Stimulated activated CD8-positive, alpha-beta memory T cell treated with anti-CD3 and anti-CD28 coated beads, Interleukin-12 subunit alpha, Interleukin-12 subunit beta, amount 100 ng/mL, for 1 hour (primary cell): ENCODE measurements around the gene SLC12A4.
"Not testable (repeated sequence)": the region's sequence is repeated elsewhere in the genome, so short reads cannot be mapped to it uniquely, and the experiment has no call there.

Experiments
- DNase-seq: peaks from one replicate; pipeline ENCODE4 v3.0.0-alpha.2; 2020; ENCODE audit warnings: low read depth

The SLC12A4 gene

DNA sequence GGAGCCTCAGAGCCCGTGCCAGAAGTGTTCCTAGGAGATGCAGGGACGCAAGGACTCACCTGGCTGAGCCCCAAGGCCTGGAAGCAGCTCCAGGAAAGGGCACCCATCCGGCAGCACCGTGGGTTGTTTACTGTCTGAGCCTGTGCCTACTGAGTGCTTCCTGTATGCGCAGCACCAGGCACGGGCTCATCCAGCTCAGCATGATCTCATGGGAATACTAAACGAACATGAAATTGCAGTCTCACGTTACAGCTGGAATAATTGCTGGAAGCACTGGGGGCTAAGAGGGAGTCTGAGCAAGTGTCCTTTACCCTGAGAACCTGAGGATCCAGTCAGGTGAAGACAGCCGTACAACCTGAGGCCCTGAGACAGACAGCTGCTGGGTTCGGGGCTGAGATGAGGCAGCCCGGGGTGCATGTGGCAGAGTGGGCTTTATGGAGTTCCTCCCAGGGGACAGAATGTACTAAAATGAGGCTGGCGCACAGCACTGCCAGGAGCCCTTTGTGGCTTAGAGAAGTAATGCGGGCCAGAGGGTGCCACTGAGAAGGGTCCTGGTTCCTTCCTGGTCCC is 42.2 kb downstream of the SLC12A4 start:
- DNase-seq: no peak

DNA sequence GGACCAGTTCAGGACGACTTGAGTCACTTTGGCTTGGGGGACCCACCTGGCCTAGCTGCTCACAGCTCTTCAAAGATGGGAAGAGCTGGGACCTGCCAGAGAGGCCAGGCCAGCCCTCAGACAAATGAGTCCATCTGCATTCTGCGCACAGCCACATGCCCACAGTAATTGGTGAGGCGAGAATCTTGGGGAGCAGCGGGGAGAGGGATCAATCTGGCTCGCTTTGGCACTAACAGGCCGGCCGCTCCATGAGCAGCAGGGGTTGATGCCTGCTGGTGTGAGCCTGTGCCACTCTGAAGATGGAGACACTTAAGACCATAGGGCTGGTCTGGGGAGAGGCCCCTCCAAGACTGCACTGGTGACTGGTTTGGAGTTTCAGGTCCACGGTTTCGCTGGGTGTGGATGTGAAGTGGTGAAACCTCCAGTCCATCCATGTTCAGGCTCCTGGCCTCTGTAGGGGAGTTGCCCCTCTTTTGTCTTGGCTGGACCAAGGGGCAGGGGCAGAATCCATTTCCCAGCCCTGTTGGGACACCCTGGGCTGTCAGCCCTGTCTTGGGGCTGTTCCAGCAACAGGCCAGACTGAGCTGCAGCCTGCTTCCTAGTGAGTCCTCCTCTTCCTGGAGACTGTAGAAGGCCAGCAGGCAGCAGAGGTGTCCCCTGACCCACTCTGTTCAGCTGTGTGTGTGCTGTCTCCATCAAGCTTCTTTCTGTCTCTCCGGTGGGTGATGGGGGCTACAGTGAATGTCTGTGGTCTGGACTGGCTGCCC is 44.1 kb downstream of the SLC12A4 start:
- no peak for DNase-seq

DNA sequence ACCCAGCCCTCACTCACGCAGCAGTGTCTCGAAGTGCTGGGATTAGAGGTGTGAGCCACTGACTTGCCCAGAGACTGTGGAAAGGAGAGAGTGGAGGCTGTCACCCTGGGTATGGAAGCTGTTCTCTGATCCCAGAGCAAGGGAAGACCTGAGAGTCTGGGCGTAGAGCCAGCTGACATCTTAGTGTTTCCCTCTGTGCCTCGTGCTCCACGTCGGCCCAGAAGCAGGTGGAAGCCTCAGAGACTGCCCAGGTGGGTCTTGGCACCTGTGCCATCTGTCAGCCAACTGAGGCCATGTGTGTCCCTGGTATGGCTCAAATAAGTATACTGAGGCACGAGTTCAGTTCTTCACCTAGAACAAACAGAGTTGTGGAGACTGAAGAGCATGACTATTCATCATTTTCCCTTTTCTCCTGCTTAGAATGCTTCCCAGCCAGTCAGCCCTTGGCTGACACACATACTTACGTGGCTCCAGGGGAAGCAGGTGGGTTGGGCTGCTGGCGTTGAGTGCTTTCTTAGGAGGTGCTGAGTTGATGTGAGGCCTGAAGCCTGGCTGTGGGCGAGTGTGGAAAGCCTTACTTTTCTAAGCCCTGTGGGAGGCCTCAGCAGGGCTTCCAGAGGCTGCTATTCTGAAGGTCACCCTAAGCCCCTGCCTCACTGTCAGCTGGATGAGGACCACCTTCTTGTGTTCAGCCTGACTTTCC is 44.9 kb downstream of the SLC12A4 start:
- DNase-seq: no peak

DNA sequence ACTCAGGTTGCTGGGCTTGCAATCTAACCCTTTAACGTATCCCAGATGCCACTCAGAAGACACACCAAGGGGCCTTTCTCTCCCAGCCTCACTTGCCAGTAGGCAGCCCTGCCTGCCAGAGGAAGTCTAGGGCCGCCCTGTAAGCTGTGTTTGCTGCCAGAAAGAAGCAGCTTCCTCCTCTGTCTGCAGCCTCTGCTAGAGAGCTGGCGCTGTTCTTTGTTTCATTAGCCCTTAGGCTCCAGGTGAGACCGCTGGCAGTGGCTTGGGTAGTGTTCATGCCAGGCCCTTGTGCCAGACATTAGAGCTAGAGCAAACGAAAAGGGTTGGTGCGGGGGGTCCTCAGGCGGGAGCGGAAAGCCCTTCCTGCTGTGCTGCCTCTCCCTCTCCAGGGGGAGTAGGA is 45.7 kb downstream of the SLC12A4 start:
- DNase-seq: no peak

DNA sequence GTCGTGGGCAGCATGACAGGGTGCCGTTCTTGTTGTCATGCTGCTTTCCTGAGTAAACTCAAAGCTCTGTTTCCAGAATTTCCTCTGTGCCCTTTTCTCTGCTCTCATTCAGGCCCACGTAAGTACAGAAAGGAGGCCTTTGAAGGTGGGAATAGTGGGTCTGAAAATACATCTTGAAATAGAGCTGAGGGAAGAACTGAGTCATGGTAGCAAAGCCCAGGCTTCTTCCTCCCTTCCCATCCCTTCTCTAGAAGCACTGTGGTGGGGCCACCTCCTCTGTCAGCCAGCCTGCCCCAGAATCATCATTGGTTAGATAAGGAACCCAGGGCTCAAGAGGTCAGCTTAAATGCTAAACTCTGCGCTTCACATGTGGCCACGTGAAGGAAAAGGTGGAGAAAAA is 46.2 kb downstream of the SLC12A4 start:
- DNase-seq: no peak

DNA sequence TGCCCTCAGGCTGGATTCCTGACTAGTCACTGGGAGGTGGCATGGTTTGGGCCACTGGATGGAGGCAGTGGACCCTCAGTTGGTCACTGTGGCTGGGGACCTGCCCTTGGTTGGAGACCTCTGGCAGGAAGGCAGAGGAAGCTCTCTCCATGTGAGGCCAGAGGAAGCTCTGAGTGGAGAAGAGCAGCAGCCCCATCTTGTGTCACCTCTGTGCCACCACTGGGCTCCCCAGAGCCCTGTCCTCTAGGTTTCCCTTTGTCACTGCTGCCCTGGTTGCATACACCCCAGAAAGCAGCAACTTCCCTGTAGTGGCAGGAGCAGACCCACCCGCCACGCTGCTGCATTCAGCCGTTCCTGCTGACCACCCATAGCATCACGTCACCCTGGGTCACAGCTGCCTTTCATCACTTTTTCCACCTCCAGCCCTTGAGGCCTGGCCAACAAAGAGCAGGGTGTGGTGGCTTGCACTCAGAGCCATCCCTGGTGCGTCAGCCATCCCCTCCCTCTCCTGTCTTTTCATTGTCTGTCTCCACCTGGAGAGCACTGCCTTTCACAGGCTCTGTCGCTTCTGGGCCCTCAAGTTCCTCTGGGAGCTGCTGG is 48.7 kb downstream of the SLC12A4 start:
- DNase-seq: no peak

DNA sequence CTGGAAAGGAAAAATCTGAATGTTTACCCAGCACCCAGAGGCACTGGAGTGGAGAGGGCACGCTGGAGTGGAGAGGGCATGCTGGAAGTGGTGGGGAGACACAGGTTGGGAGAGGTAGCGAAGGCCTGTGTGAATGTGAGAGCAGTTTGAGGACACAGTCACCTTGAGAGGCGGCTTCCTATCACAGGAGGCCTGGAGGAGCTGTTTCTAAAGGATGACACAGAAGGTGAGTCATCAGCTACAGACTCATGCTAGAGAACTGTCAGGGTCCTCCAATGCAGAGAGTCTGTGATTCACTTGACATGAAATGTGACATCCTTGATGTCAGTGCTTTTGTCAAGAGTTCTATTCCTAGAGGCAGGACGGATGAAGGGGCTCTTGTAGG is 50.6 kb downstream of the SLC12A4 start:
- DNase-seq: peak; percentile 25

DNA sequence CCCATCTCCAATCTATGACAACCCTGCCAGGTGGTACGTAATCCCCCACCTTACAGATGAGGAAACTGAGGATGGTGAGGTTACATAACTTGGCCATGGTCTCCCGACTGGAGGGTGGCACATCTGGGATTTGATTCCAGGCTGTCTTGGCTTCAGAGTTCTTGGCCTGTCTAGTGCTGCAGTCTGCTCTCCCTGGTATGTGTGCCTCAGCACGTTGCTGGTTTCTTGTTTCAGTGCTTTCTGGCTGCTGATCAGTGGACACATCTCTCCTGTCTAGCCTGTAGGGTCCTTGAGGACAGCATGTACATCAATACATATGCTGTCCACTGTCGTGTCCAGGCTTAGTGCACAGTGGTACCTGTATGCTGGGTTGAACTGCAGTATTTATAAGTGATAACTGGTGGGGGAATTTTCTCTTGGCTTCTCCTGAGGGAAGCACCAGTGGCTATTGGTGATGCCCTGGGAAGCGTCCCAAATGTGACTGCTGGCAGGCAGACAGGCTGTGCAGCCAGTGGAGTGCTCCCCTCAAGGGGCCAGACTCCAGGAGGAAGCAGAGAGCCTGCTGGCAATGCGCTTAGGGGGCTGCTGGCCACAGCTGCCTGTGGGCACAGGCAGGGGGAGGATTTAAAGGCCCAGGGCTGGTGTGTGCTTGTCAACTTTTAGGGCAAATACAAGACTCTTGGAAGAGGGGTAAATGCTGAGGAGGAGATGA is 51.1 kb downstream of the SLC12A4 start:
- DNase-seq: no peak

DNA sequence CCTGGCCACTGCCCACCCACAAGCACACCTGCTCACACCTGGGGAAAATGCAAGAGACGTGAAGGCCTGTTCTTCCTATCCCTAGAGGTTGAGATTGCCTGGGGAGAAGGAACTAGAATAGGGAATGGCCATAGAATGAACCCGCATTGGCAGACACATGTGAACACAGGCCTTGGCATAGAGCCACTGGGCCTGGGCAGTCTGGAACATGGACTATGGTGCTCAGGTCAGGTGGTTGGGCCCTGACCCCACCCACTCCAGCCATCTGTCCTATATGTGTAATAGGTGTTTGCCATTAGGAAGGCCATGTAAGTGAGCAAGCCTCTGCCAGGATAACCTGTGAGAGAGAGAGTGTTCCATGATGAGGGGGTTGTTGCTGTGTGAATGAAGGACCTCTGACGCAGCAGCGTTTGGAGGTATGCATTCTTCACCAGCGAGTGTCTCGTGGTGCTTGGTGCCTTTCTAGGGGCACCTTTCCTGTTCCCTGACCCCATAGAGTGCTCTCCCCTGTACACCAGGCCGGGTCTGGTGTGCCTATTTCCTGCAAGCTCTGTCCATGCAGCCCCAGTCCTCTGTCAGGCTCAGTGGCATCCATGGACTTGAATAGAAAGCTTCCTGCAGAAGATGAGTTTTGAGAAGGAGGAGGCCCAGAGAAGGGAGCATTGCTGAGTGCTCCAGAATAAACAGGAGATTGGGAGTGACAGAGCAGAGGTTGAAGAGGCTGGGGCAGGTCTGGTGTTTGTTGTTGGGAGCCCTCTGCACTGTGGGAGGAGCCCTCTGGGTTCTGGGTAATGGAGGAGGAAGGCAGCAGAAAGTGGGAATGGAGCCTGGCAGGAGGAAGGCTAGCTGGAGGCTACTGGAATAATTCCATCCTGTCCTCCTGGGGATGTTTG is 52.4 kb downstream of the SLC12A4 start:
- no peak for DNase-seq

DNA sequence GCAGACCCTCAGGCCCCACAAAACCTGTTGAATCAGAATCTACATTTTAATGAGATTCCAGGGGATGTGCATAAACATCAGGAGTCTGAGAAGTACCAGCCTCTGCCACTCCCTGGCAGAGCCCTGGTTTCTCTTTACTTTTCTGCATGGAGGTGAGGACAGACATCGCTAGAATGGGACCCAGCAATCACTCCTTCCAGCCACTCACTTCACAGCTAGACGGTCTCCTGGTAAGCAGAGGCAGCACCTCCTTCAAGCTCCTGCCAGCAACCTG is 53.0 kb downstream of the SLC12A4 start:
- not testable (repeated sequence) for DNase-seq

DNA sequence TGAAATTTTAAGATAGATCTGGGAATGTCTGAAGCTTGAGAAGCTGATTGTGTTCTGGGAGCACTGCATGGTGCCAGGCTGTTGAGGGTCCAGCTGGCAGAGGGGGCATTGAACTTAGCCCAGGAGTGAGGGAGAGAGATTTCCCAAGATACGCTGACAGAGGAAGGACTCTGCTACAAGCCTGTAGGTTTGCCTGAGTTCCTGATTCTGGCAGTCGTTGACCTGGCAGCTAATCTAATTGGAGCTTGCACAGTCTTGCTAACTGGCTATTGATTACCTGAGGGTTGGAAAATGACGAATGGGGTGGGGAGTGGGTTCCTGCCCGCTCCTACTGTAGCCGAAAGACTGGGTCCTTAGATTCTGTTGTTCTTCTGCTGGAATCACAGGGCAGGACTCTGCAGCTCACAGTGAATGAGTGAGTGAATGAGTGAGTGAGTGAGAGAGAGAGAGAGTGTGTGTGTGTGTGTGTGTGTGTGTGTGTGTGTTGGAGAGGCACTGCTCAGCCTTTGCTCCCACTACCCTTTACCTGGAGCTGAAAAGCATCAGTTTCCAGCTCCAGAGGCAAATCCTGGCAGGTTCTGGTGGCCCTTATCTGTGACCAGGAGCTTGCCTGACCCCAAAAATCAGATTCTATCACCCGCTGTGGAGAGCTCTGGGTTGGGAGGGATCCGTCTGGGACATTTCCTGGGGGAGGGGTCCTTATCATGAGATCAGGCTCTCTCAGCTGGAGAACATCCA is 53.5 kb downstream of the SLC12A4 start:
- DNase-seq: no peak

DNA sequence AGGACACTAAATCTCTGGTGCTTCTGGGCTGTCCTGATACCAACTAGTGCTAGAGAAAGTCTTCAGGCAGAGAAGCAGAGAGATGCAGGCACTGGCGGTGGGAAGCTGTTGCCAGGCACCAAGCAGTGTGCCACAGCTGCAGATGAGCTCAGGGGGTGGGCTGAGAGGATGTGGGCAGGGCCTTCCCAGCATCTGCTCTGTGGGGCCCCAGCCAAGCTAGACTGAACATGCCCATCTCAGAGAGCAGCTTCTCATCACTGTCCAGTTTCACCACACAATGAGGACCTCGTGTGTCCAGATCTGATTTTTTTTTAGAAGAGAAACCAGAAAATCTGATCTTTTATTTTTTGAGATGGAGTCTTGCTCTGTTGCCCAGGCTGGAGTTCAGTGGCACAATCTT is 58.3 kb downstream of the SLC12A4 start:
- DNase-seq: no peak

DNA sequence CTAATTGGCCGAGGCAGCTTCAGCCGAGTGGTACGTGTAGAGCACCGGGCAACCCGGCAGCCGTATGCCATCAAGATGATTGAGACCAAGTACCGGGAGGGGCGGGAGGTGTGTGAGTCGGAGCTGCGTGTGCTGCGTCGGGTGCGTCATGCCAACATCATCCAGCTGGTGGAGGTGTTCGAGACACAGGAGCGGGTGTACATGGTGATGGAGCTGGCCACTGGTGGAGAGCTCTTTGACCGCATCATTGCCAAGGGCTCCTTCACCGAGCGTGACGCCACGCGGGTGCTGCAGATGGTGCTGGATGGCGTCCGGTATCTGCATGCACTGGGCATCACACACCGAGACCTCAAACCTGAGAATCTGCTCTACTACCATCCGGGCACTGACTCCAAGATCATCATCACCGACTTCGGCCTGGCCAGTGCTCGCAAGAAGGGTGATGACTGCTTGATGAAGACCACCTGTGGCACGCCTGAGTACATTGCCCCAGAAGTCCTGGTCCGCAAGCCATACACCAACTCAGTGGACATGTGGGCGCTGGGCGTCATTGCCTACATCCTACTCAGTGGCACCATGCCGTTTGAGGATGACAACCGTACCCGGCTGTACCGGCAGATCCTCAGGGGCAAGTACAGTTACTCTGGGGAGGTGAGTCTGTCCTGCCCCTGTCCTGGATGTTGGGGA is 59.2 kb downstream of the SLC12A4 start:
- no peak for DNase-seq

DNA sequence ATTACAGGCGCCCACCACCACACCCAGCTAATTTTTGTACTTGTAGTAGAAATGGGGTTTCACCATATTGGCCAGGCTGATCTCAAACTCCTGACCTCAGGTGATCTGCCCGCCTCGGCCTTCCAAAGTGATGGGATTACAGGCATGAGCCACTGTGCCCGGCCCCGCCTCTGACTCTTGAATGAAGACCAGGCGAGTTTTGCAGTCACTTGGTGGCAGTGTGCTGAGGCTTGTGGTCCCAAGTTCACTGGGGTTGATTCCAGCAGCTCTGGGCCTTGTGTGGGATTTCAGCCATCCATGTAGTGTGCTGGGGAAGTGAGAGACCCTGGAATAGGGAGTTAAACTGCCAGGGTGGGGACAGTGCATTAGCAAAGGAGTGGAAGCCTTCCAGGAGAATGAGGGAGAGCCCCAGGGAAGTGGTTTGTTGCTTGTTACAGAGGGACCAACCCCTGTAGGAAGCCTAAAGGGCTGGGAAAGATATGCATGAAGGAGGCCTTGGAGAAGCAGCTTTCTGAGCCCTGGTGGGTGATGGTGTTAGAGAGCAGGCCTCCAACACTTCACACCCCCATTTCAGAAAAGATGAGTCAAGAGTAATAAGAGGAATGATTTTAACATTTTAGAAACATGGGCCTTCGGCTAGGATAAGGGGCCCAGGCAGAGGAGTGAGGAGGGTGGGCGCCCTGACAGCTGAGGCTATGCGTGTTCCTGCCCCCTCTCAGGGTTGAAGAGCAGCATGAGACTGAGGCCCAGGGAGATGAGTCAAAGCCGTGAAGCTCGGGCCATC is 60.8 kb downstream of the SLC12A4 start:
- DNase-seq: no peak

DNA sequence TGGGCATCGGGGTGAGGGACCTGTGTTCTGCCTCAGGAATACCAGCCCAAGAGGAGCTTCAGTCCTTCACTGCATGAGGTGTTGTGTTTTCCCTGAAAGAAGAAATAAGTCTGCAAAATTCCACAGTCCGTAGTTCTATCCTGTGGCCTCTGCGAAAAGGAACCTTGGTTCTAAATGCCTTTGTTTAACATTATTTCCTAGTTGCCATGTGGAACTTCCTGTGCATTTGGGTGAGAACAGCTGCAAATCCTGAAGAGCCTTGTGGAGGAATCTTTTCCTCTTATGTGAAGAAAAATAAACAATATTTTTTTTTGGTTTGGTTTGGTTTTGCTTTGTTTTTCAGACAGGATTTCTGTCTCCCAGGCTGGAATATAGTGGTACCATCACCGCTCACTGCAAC is 65.6 kb downstream of the SLC12A4 start:
- no peak for DNase-seq

DNA sequence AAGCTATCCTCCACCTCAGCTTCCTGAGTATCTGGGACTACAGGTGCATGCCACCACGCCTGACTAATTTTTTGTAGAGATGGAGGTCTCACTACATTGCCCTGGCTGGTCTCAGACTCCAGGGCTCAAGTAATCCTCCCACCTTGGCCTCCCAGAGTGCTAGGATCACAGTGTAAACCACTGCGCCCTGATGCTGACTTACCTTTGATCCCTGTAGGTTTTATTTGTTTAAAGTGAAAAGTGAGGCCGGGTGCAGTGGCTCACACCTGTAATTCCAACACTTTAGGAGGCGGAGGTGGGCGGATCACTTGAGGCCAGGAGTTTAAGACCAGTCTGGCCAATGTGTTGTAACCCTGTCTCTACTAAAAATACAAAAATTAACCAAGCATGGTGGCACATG is 66.7 kb downstream of the SLC12A4 start:
- no peak for DNase-seq

DNA sequence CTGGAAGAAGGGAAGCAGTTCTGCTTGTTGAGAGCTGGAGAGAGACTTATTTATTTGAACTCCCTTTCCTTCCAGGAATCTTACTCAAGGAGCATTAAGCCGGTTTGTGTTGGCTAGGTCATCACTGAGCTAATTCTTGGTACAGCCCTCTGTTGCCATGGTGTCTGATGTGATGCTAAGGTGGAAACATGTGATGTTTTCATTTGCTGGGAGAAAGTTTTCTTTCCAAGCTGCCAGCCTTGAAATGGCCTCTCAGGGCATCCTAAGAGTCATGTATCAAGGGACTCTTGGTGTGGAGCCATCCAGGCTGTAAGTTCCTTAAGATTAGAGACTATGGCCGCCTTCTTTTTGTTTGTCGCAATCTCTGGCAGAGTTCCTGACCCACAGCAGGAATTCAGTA is 71.2 kb downstream of the SLC12A4 start:
- DNase-seq: no peak

DNA sequence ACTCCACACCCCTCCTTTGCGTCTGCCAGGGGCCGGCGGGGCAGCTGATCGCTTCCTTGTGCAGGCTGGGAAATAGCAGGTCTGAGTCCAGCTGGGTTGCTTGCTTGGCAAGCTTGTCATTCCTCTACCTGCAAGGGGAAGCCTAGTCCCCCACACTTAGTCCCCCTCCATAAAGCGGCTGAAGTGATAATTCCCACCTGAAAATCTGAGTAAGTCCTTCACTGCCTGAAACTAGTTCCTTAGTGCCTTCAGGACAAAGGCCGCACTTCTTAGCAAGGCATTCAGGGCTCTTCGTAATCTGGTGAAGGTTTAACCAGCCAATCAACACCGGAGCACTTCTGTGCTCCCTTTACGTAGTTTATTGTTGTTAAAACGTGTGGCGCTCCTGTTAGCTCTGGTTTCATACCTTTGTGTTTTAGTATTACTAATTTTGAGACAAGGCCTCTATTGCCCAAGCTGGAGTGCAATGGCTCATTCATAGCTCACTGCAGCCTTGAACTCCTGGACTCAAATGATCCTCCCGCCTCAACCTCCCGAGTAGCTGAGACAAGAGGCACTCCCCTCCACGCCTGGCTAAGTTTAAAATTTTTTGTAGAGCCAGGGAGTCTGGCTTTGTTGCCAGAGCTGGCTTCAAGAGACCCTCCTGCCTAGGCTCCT is 74.6 kb downstream of the SLC12A4 start:
- DNase-seq: no peak
